Small intestine (tissue), 7 donors: ENCODE data around the gene SLC6A7. TPM values are rescaled to one million over a fixed set of nuclear protein-coding genes. Genes with fewer than 3 reads are reported as not detected.

Source experiments
- DNase-seq, 2 donors: peaks; one replicate each; pipeline versions ENCODE4 v3.0.0 to v3.0.0-alpha.2; 2013
- FAIRE-seq: peaks from 2 replicates; lab custom pipeline; 2012; peaks lifted over from hg19 to GRCh38; lab: Jason Lieb, UNC
- H3K27ac ChIP-seq, 3 donors: one replicate each; pipeline ENCODE4 v1.5.1; 2013; ENCODE audit warnings: low read length in 2 of 3, mild to moderate bottlenecking in 2 of 3, control low read depth in 1 of 3, inconsistent platforms in 1 of 3, low read depth in 1 of 3, moderate library complexity in 1 of 3
- H3K27me3 ChIP-seq, 3 donors: one replicate each; pipeline ENCODE4 v1.6.1; 2013; ENCODE audit warnings: low read length in 3 of 3, inconsistent platforms in 1 of 3; ENCODE audit not compliant: control insufficient read depth in 3 of 3, insufficient read depth in 3 of 3
- H3K36me3 ChIP-seq, 3 donors: one replicate each; pipeline ENCODE4 v1.6.1; 2013; ENCODE audit warnings: low read length in 3 of 3, inconsistent platforms in 1 of 3, low read depth in 1 of 3, mild to moderate bottlenecking in 1 of 3, moderate library complexity in 1 of 3; ENCODE audit not compliant: control insufficient read depth in 3 of 3, insufficient read depth in 2 of 3
- H3K4me1 ChIP-seq, 3 donors: one replicate each; pipeline ENCODE4 v1.6.1; 2013; ENCODE audit warnings: low read length in 2 of 3, inconsistent platforms in 1 of 3, low read depth in 1 of 3, mild to moderate bottlenecking in 1 of 3, moderate library complexity in 1 of 3; ENCODE audit not compliant: control insufficient read depth in 3 of 3, insufficient read depth in 2 of 3
- H3K4me3 ChIP-seq, 3 donors: one replicate each; pipeline ENCODE4 v1.5.1; 2013; ENCODE audit warnings: low read length in 3 of 3, control low read depth in 1 of 3, inconsistent platforms in 1 of 3, low read depth in 1 of 3, mild to moderate bottlenecking in 1 of 3, moderate library complexity in 1 of 3
- H3K9me3 ChIP-seq, 2 donors: one replicate each; pipeline ENCODE4 v1.6.1; 2013; ENCODE audit warnings: low read depth in 1 of 2, low read length in 1 of 2; ENCODE audit not compliant: control insufficient read depth in 2 of 2, insufficient read depth in 1 of 2
- WGBS, 3 donors: extraction: QIAGEN DNeasy Blood & Tissue Kit; methylation state at CpG; one replicate each; pipeline ENCODE4 v1.1.7; 2013; 5-methylcytosine and 5-hydroxymethylcytosine counted together
- polyA plus RNA-seq, 4 donors: library from polyadenylated mRNA; stranded (reverse) in 3 of 4; unstranded in 1 of 4; fragments of 200-250 nt in 3 of 4; fragments of 120-200 nt in 1 of 4; gene quantifications; one replicate each; pipeline versions ENCODE4 v1.2.1 to v1.2.3, GENCODE V29; 2013
- donor health status: healthy with polysubstance abuse.
- donor health status: control.
- donor health status: control.
- donor health status: Bipolar disorder and iron deficiency.
- donor health status: healthy.

SLC6A7 gene
- polyA plus RNA-seq, 4 donors = 0.81 to 7.1 (median 2.2) TPM

- FAIRE-seq = no peak
- H3K9me3 ChIP-seq = no peaks in the 10 kb centered on the region
- 80 to 85% (median 81%) methylated on average over 9 of the region's 9 CpGs for WGBS, 3 donors
These were observed 6.0 kb downstream of the SLC6A7 start for GRCh38 chr5:150195736-150196485.

DNA sequence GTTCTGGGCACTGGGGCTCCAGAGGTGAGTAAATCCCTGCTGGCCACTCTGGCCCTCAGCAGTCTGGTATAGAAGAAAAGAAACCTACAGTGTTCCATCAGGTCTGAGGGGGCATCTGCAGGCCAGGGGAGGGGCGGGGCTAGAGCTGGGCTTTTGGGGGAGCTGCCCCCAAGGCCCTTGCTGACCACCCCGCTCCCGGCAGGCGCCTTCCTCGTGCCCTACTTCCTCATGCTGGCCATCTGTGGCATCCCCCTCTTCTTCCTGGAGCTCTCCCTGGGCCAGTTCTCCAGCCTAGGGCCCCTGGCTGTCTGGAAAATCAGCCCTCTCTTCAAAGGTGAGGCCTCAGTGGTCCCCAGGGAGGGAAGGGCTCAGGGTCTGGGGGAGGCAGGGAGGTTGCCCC is 6.7 kb downstream of the SLC6A7 start:
- Histone ChIP-seq H3K36me3 (peaks cover 0 to 40% (median 0%) of the 10 kb centered on the region in 3 donors), H3K4me1 (no peaks in the 10 kb centered on the region), H3K9me3 (no peaks in the 10 kb centered on the region), H3K27ac (no peak overlapping the region), H3K4me3 (no peak overlapping the region), H3K27me3 (no peaks in the 10 kb centered on the region)
- FAIRE-seq (no peak), DNase-seq (no peak)
- WGBS, 3 donors = 59 to 78% (median 73%) methylated on average over 2 to 5 of the region's 5 CpGs

More at GRCh38 chr5:150195736-150196485, 6.0 kb downstream of the SLC6A7 start:
- peaks cover 0 to 38% (median 0%) of the 10 kb centered on the region in 3 donors for H3K36me3 ChIP-seq
- H3K27me3 ChIP-seq = peaks cover 0 to 1% (median 0%) of the 10 kb centered on the region in 3 donors
- no peak overlapping the region for H3K4me3 ChIP-seq
- H3K27ac ChIP-seq = no peak overlapping the region
- H3K4me1 ChIP-seq = peaks cover 0 to 2% (median 0%) of the 10 kb centered on the region in 3 donors
- no peak for DNase-seq

DNA sequence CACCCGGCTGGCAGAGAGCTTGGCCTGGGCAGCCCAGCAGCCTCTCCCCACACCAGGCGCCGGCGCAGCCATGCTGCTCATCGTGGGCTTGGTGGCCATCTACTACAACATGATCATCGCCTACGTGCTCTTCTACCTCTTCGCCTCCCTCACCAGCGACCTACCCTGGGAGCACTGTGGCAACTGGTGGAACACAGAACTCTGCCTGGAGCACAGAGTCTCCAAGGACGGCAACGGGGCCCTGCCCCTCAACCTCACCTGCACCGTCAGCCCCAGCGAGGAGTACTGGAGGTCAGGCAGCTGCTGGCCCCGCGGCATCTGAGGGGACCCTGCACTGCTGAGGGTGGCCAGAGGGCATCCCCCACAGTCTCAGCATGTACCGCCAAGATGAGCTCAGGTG is 7.1 kb downstream of the SLC6A7 start:
- Histone ChIP-seq H3K4me1 (no peaks in the 10 kb centered on the region), H3K27me3 (no peaks in the 10 kb centered on the region), H3K27ac (no peak overlapping the region), H3K9me3 (no peaks in the 10 kb centered on the region), H3K36me3 (peaks cover 0 to 44% (median 0%) of the 10 kb centered on the region in 3 donors), H3K4me3 (no peak overlapping the region)
- DNase-seq (no peak), FAIRE-seq (no peak)
- WGBS, 3 donors = 89 to 92% (median 90%) methylated on average over 16 of the region's 16 CpGs

GRCh38 chr5:150197476-150197875 is 7.6 kb downstream of the SLC6A7 start:
- FAIRE-seq = no peak
- H3K4me1 ChIP-seq = no peaks in the 10 kb centered on the region
- 85 to 93% (median 91%) methylated on average over 1 of the region's 1 CpG for WGBS, 3 donors
- H3K36me3 ChIP-seq = peaks cover 0 to 49% (median 0%) of the 10 kb centered on the region in 3 donors
- H3K27me3 ChIP-seq = no peaks in the 10 kb centered on the region
- no peak overlapping the region for H3K27ac ChIP-seq
- no peak overlapping the region for H3K4me3 ChIP-seq
- DNase-seq = no peak
- no peaks in the 10 kb centered on the region for H3K9me3 ChIP-seq

DNA sequence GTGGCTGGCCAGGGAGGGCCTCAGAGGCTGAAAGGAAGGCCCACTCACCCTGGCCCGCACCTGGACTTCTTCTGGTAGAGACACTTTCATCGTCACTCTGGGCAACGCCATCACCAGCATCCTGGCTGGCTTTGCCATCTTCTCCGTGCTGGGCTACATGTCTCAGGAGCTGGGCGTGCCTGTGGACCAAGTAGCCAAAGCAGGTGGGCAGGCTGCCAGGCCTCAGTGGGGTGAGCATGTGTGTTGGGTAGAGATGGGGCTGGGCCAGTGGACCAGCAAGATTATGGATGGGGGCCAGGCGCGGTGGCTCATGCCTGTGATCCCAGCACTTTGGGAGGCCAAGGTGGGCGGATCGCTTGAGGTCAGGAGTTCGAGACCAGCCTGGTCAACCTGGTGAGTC is 12.6 kb downstream of the SLC6A7 start:
- Histone ChIP-seq H3K4me1 (no peaks in the 10 kb centered on the region), H3K27me3 (no peaks in the 10 kb centered on the region), H3K27ac (no peak overlapping the region), H3K9me3 (no peaks in the 10 kb centered on the region), H3K4me3 (no peak overlapping the region), H3K36me3 (peaks cover 0 to 56% (median 0%) of the 10 kb centered on the region in 3 donors)
- DNase-seq (no peak), FAIRE-seq (no peak)
- 94 to 97% (median 95%) methylated on average over 10 of the region's 10 CpGs for WGBS, 3 donors

DNA sequence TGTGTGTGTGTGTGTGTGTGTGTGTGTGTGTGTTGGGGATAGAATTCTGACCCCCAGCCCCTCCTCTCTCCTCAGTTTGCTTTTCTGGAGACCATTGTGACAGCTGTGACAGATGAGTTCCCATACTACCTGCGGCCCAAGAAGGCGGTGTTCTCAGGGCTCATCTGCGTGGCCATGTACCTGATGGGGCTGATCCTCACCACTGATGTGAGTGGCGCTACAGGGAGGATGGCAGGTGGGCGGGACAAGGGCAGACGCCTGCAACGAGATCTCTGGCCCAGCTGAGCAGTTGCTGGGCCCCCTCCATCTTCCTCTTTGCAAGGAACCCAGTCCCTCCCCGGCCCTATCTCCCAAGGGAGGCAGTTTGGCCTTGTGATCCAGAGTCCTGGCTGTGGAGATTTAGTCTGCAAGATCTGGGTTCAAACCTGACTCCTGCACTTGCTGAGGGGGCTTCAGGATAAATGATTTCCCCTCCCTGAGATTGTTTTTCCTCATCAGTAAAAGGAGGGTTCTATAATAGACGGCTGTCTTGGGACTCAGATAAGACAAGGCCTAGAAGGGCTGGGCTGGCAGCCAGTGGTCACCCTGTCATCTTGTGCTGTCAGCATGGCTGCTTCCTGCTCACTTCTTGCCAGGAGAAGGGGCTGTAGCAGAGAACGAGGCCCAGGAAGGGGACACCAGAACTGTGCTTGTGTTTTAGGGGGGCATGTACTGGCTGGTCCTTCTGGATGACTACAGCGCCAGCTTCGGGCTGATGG is 14.1 kb downstream of the SLC6A7 start:
- no peaks in the 10 kb centered on the region for H3K9me3 ChIP-seq
- FAIRE-seq (no peak), DNase-seq (no peak)
- WGBS, 3 donors = 71 to 81% (median 80%) methylated on average over 12 of the region's 12 CpGs
- peaks cover 0 to 57% (median 0%) of the 10 kb centered on the region in 3 donors for H3K36me3 ChIP-seq
- no peak overlapping the region for H3K27ac ChIP-seq
- peaks cover 0 to 7% (median 2%) of the 10 kb centered on the region in 3 donors for H3K4me1 ChIP-seq
- H3K4me3 ChIP-seq = no peak overlapping the region
- H3K27me3 ChIP-seq = no peaks in the 10 kb centered on the region

DNA sequence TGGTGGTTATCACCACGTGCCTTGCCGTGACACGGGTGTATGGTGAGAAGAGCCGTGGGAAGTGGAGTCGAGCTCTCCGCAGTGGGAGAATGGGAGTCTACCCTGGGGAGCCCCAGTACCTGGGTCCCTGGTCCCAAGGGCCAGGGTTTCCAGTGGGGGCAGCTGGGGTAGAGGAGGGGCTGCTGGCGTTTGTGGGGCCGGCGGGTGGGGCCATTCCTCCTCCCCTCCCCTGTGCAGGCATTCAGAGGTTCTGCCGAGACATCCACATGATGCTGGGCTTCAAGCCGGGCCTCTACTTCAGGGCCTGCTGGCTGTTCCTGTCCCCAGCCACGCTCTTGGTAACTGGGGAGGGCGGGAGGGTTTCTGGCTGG is 14.7 kb downstream of the SLC6A7 start:
- 91 to 99% (median 91%) methylated on average over 12 to 13 of the region's 13 CpGs for WGBS, 3 donors
- Histone ChIP-seq H3K27ac (no peak overlapping the region), H3K27me3 (no peaks in the 10 kb centered on the region), H3K36me3 (peaks cover 0 to 59% (median 0%) of the 10 kb centered on the region in 3 donors), H3K4me3 (no peak overlapping the region), H3K9me3 (no peaks in the 10 kb centered on the region), H3K4me1 (peaks cover 0 to 12% (median 7%) of the 10 kb centered on the region in 3 donors)
- no peak for DNase-seq
- FAIRE-seq = no peak

GRCh38 chr5:150206098-150206778 is 16.4 kb downstream of the SLC6A7 start:
- 79 to 91% (median 86%) methylated on average over 6 of the region's 6 CpGs for WGBS, 3 donors
- FAIRE-seq = no peak
- DNase-seq = no peak
- Histone ChIP-seq H3K27me3 (no peaks in the 10 kb centered on the region), H3K4me1 (peaks cover 0 to 29% (median 7%) of the 10 kb centered on the region in 3 donors), H3K9me3 (no peaks in the 10 kb centered on the region), H3K4me3 (no peak overlapping the region), H3K27ac (no peak overlapping the region), H3K36me3 (peaks cover 0 to 59% (median 0%) of the 10 kb centered on the region in 3 donors)
